Transverse colon (tissue), 4 donors: Measurements from ENCODE around the gene GLUL. TPM values are rescaled to one million over a fixed set of nuclear protein-coding genes. Genes with fewer than 3 reads are reported as not detected.

Source experiments
- DNase-seq: peaks from one replicate; pipeline ENCODE4 v3.0.0-alpha.2; 2019
- H3K27ac ChIP-seq, 4 donors: fragments of 200-600 bp; sonication (generic); 2 replicates each; pipeline ENCODE4 v1.5.1; 2016 to 2018; ENCODE audit warnings: inconsistent platforms in 4 of 4
- H3K27me3 ChIP-seq: fragments of 200-600 bp; sonication (generic); 2 replicates; pipeline ENCODE4 v1.5.1; 2017; ENCODE audit warnings: inconsistent platforms
- H3K36me3 ChIP-seq, 4 donors: fragments of 200-600 bp; sonication (generic); 2 replicates each; pipeline ENCODE4 v1.5.1; 2017 to 2019; ENCODE audit warnings: inconsistent platforms in 4 of 4
- H3K4me1 ChIP-seq, 4 donors: fragments of 200-600 bp; sonication (generic); 2 replicates each; pipeline ENCODE4 v1.5.1; 2017 to 2020; ENCODE audit warnings: inconsistent platforms in 4 of 4
- H3K4me3 ChIP-seq, 4 donors: fragments of 200-600 bp; sonication (generic); 1 replicate in 1 of 4; 2 replicates in 3 of 4; pipeline versions ENCODE4 v1.5.1 to v1.6.1; 2017 to 2019; ENCODE audit warnings: inconsistent platforms in 4 of 4
- H3K9me3 ChIP-seq, 2 donors: fragments of 200-600 bp; sonication (generic); 2 replicates each; pipeline ENCODE4 v1.5.1; 2017 to 2019; ENCODE audit warnings: inconsistent platforms in 2 of 2
- EP300 ChIP-seq: sonication (generic); formaldehyde crosslinking; IDR thresholded peaks from one replicate; pipeline ENCODE4 v1.6.1; 2017; ENCODE audit warnings: antibody characterized with exemption, low read depth
- POLR2A ChIP-seq: fragments of 450-650 bp; IDR thresholded peaks from one replicate; pipeline ENCODE4 v1.6.1; 2016; ENCODE audit warnings: antibody characterized with exemption, mild to moderate bottlenecking, moderate library complexity
- POLR2AphosphoS5 ChIP-seq, 3 donors: sonication (generic); formaldehyde crosslinking; IDR thresholded peaks; one replicate each; pipeline ENCODE4 v1.6.1; 2016; ENCODE audit warnings: antibody characterized with exemption in 3 of 3
- WGBS, 2 donors: methylation state at CpG; one replicate each; pipeline ENCODE4 v1.1.5; 2018; ENCODE audit warnings: low coverage in 1 of 2; 5-methylcytosine and 5-hydroxymethylcytosine counted together
- in situ Hi-C, 4 donors: fragments of 200-750 bp; cut with MboI; loops; one replicate each; pipeline versions ENCODE4 v1.15.0 to v1.15.1; 2017; ENCODE audit warnings: low sequenced_read_pairs in 3 of 4, low pct_ligation_motif_present in 1 of 4, low pct_unique_long_range_greater_than_20kb in 1 of 4
- intact Hi-C: fragments of 100-400 bp; cut with DNase I; formaldehyde crosslinking; loops from one replicate; pipeline ENCODE4 v1.15.1; 2023; ENCODE audit warnings: low total_unique reads
- total RNA-seq, 4 donors: library from RNA; depleted of rRNA; stranded (reverse); fragments of >200 nt; gene quantifications; one replicate each; pipeline ENCODE4 v1.1.0, GENCODE V29; 2016
- TF ChIP-seq, protein P1 (sequence below), 5 experiments: fragments of 200-600 bp in 3 of 5; fragments of 450-650 bp in 2 of 5; sonication (generic) in 3 of 5; IDR thresholded peaks; 1 replicate in 2 of 5; 2 replicates in 3 of 5; pipeline ENCODE4 v1.5.1; 2016 to 2017; ENCODE audit warnings: antibody characterized with exemption in 5 of 5, inconsistent platforms in 3 of 5, mild to moderate bottlenecking in 2 of 5, moderate library complexity in 1 of 5

The GLUL gene
- total RNA-seq, 4 donors from 2014 or later = 312 to 1,104 (median 985) TPM

DNA sequence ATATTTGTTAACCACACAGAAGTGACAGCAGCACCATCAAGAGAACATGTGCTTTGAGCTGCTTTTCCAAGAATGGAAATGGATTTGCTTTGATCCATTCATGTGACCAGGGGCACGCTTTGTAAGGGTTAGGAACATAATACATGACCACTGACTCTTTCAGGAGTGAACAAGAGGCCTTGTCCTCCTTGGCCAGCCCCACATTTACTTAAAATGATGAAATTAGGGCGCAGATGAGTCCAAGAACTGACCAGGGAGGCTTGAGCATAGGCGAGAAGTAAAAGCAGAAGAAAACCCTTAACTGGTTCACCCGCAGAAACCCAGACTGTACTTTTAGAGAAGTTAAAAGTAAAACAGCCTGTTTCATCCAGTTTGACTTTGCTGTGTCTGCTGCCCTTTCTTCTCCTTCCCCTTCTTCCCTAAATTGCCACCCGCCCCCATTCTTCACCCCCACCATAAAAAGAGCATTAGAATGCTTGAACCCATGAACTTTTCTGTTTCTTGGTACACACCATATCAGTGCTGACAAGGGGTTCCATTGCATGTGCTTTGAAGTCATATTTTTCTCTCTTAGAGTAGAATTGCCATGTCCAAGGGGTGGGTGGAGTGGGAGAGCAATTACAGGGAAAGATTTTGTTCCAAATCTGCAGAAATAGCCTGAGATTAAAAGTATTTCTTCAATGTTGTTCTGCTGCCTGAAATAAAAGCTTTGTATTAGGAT, 2.6 kb upstream of the GLUL start:
- H3K27ac ChIP-seq = peak overlapping the region; percentile 18 to 98 (median 66)
- intact Hi-C loops (no loop called here), in situ Hi-C loops (loop anchor here in 1 of 4 donors (10.0 kb wide), 1 partner anchor 249 kb away; no protein-coding TSS in a partner anchor)
- peaks cover 0 to 6% (median 0%) of the 10 kb centered on the region in 4 donors for H3K36me3 ChIP-seq
- 79% methylated on average over 5 of the region's 5 CpGs; no CpG with 5 or more reads in 1 of the 2 donors for WGBS, 2 donors
- no peak overlapping the region for H3K4me3 ChIP-seq
- TF ChIP-seq POLR2AphosphoS5 (IDR thresholded peaks at IDR 0.05) (no peak), POLR2A (no peak), EP300 (no peak)
- TF ChIP-seq, protein P1, sequence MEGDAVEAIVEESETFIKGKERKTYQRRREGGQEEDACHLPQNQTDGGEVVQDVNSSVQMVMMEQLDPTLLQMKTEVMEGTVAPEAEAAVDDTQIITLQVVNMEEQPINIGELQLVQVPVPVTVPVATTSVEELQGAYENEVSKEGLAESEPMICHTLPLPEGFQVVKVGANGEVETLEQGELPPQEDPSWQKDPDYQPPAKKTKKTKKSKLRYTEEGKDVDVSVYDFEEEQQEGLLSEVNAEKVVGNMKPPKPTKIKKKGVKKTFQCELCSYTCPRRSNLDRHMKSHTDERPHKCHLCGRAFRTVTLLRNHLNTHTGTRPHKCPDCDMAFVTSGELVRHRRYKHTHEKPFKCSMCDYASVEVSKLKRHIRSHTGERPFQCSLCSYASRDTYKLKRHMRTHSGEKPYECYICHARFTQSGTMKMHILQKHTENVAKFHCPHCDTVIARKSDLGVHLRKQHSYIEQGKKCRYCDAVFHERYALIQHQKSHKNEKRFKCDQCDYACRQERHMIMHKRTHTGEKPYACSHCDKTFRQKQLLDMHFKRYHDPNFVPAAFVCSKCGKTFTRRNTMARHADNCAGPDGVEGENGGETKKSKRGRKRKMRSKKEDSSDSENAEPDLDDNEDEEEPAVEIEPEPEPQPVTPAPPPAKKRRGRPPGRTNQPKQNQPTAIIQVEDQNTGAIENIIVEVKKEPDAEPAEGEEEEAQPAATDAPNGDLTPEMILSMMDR (IDR thresholded peaks at IDR 0.05) = no peak
- H3K4me1 ChIP-seq = peaks cover 4 to 34% (median 15%) of the 10 kb centered on the region in 4 donors
- no peak for DNase-seq
- H3K27me3 ChIP-seq = no peaks in the 10 kb centered on the region
- no peaks in the 10 kb centered on the region for H3K9me3 ChIP-seq

DNA sequence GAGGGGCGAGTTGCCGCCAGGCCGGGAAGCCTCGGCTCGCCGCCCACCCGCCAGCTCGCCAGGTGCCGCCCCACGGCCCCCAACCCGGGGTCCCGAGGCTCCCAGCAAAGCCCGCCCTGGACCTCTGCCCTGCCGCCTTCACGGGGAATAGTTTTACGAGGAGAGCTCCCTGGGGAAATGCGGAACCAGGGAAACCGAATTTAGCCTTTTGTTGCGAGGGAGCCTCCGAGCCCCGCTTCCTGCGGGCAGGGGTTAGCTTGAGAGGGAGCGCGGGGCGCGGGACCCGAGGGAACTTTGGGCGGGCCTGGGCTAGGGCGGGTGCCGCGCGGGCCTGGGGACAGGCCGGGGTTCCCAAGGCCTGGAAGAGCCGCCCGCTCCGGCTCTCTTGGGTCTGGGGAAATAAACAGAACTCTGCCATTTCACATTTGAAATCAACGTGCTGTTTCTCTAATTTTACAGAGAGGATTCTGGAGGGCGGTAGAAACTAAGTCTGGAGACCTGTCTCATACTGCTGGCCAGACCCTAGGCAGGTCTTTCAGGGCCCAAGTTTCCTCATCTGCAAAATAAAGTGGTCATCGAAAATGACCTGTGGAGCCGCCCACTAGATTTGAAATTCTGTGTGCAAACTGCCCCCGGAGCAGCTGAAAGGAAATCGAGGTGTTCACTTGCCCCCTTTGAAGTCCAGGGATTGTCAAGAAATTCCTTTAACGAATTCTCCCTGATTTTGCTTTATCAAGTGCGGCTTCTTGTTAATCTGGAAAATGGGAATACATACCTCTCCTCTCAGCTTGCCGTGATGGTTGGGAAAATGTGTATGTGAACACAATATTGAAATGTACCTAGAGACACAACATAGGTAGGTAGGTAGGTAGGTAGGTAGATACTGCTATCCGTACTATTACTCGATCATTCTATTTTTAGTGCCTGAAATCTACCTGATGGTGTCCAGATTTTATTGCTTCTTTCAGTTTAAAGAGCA, 749 bp upstream of the GLUL start:
- 18 to 70% methylated on average over 8 to 36 of the region's 47 CpGs for WGBS, 2 donors
- no peaks in the 10 kb centered on the region for H3K27me3 ChIP-seq
- intact Hi-C loops (no loop called here), in situ Hi-C loops (loop anchor here in 1 of 4 donors (10.0 kb wide), 1 partner anchor 248 kb away; no protein-coding TSS in a partner anchor)
- peaks cover 0 to 19% (median 8%) of the 10 kb centered on the region in 4 donors for H3K36me3 ChIP-seq
- H3K4me1 ChIP-seq = peaks cover 4 to 42% (median 24%) of the 10 kb centered on the region in 4 donors
- TF ChIP-seq EP300 (no peak), POLR2AphosphoS5 (IDR thresholded peaks at IDR 0.05) (no peak), POLR2A (no peak)
- TF ChIP-seq, protein P1 (IDR thresholded peaks at IDR 0.05) = no peak
- peak overlapping the region; percentile 84 to 98 (median 86) for H3K4me3 ChIP-seq
- DNase-seq = peak; percentile 49
- H3K27ac ChIP-seq = peak overlapping the region; percentile 97 to 100 (median 98)
- no peaks in the 10 kb centered on the region for H3K9me3 ChIP-seq

DNA sequence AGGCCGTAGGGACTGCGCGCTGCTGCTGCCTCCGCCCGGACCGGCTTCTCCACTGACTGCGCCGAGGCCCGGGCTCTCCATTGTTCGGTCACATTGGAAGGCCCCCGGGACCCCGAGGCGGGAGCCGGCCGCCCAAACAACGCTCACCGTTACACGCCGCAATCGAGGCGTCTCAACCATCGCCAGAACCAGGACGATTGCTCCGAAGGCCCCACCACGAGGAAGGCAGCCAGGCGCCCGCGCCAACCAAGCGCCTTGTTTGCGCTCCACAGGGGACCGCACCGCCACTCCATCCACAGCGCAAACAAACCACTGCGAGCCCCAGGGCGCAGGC, 595 bp downstream of the GLUL start:
- no peak for DNase-seq
- Histone ChIP-seq H3K4me1 (peaks cover 0 to 39% (median 21%) of the 10 kb centered on the region in 4 donors), H3K36me3 (peaks cover 0 to 33% (median 18%) of the 10 kb centered on the region in 4 donors), H3K27ac (peak overlapping the region; percentile 97 to 100 (median 98)), H3K9me3 (no peaks in the 10 kb centered on the region), H3K4me3 (peak overlapping the region; percentile 84 to 98 (median 86)), H3K27me3 (no peaks in the 10 kb centered on the region)
- TF ChIP-seq, protein P1 (IDR thresholded peaks at IDR 0.05) = peak in 4 of 5 experiments; percentile 28 to 70 (median 47)
- TF ChIP-seq EP300 (no peak), POLR2AphosphoS5 (IDR thresholded peaks at IDR 0.05) (peak in 1 of 3 donors; percentile 4)
- intact Hi-C loops = no loop called here
- 1% methylated on average over 35 of the region's 35 CpGs; no CpG with 5 or more reads in 1 of the 2 donors for WGBS, 2 donors
- in situ Hi-C loops = loop anchor here in 1 of 4 donors (10.0 kb wide), 1 partner anchor 246 kb away; no protein-coding TSS in a partner anchor

DNA sequence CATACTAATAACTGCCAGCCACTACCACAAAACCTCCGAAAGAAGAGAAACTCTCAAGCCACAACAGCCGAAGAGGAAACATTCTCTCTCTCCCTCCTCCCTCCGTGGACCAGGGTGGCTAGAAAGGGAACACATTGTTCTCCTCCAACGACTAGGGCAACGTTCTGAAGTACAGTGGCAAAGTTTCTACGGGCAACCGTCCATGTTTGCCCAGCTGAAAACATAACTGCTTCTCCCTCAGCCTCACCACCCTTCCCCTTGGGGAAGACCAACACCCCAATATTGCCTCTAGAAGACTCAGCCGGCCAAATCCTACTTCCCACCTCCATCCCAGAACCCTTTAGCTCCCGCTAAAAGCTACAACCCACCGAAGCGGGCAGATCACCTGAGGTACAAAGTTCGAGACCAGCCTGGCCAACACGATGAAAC, 2.0 kb downstream of the GLUL start:
- 0 to 9% methylated on average over 8 to 13 of the region's 13 CpGs for WGBS, 2 donors
- Histone ChIP-seq H3K4me1 (peaks cover 0 to 44% (median 21%) of the 10 kb centered on the region in 4 donors), H3K9me3 (no peaks in the 10 kb centered on the region), H3K27ac (peak overlapping the region; percentile 97 to 100 (median 98)), H3K27me3 (no peaks in the 10 kb centered on the region), H3K4me3 (peak overlapping the region; percentile 84 to 98 (median 86)), H3K36me3 (peaks cover 0 to 46% (median 29%) of the 10 kb centered on the region in 4 donors)
- TF ChIP-seq, protein P1 (IDR thresholded peaks at IDR 0.05) = no peak
- TF ChIP-seq POLR2A = peak; percentile 29
- TF ChIP-seq POLR2AphosphoS5 (IDR thresholded peaks at IDR 0.05) = peak in 2 of 3 donors; percentile 44 to 56
- intact Hi-C loops = no loop called here
- in situ Hi-C loops = loop anchor here in 1 of 4 donors (10.0 kb wide), 1 partner anchor 245 kb away; no protein-coding TSS in a partner anchor
- DNase-seq = peak; percentile 54
